CD14-positive monocyte (primary cell): ENCODE results near the gene S100P. TPM values are rescaled to one million over a fixed set of nuclear protein-coding genes. Genes with fewer than 3 reads are reported as not detected.

Experiments
- DNase-seq, 3 donors: peaks; one replicate each; pipeline ENCODE4 v3.0.0-alpha.2; 2011 to 2022
- H2AFZ ChIP-seq: 2 replicates; pipeline ENCODE4 v1.6.0; 2012; ENCODE audit warnings: mild to moderate bottlenecking, low read depth, low read length, inconsistent platforms; ENCODE audit not compliant: insufficient read depth, poor library complexity, severe bottlenecking
- H3K27ac ChIP-seq, 2 donors: 1 replicate in 1 of 2; 2 replicates in 1 of 2; pipeline ENCODE4 v1.5.1; 2012 to 2013; ENCODE audit warnings: low read length in 2 of 2, control low read depth in 1 of 2, inconsistent platforms in 1 of 2, low read depth in 1 of 2, mild to moderate bottlenecking in 1 of 2
- H3K27me3 ChIP-seq, 2 donors: one replicate each; pipeline versions ENCODE4 v1.6.0 to v1.6.1; 2011 to 2013; ENCODE audit warnings: low read length in 2 of 2; ENCODE audit not compliant: control insufficient read depth in 2 of 2, insufficient read depth in 2 of 2
- H3K36me3 ChIP-seq, 2 donors: replicated peaks in 1 of 2; 1 replicate in 1 of 2; 2 replicates in 1 of 2; pipeline versions ENCODE4 v1.5.1 to v1.6.1; 2012 to 2013; ENCODE audit warnings: low read length in 2 of 2, control low read depth in 1 of 2, inconsistent platforms in 1 of 2, mild to moderate bottlenecking in 1 of 2; ENCODE audit not compliant: insufficient read depth in 2 of 2, control insufficient read depth in 1 of 2
- H3K4me1 ChIP-seq, 2 donors: 1 replicate in 1 of 2; 2 replicates in 1 of 2; pipeline versions ENCODE4 v1.5.1 to v1.6.1; 2012 to 2013; ENCODE audit warnings: low read length in 2 of 2, control low read depth in 1 of 2, inconsistent platforms in 1 of 2, mild to moderate bottlenecking in 1 of 2, moderate library complexity in 1 of 2; ENCODE audit not compliant: insufficient read depth in 2 of 2, control insufficient read depth in 1 of 2
- H3K4me2 ChIP-seq: replicated peaks from 2 replicates; pipeline ENCODE3; 2012; ENCODE audit warnings: low read length, moderate library complexity, mild to moderate bottlenecking; ENCODE audit not compliant: poor library complexity, severe bottlenecking; ENCODE audit errors: extremely low read depth
- H3K4me3 ChIP-seq, 3 experiments: fragments of 200-600 bp in 1 of 3; sonication (generic) in 1 of 3; replicated peaks in 1 of 3; 1 replicate in 2 of 3; 2 replicates in 1 of 3; pipeline ENCODE4 v1.5.1; 2011 to 2013; ENCODE audit warnings: low read length in 3 of 3, mild to moderate bottlenecking in 3 of 3, control low read depth in 2 of 3, low read depth in 2 of 3, inconsistent platforms in 1 of 3, moderate library complexity in 1 of 3
- H3K79me2 ChIP-seq: 2 replicates; pipeline ENCODE4 v1.6.0; 2012; ENCODE audit warnings: mild to moderate bottlenecking, control low read depth, inconsistent platforms, low read length, moderate library complexity; ENCODE audit not compliant: insufficient read depth
- H3K9ac ChIP-seq: 2 replicates; pipeline ENCODE4 v1.6.0; 2017; ENCODE audit warnings: low read length, mild to moderate bottlenecking; ENCODE audit not compliant: insufficient read depth, poor library complexity, severe bottlenecking
- H3K9me3 ChIP-seq, 2 donors: replicated peaks in 1 of 2; 1 replicate in 1 of 2; 2 replicates in 1 of 2; pipeline versions ENCODE4 v1.5.1 to v1.6.1; 2012 to 2013; ENCODE audit warnings: low read length in 2 of 2, control low read depth in 1 of 2; ENCODE audit not compliant: control insufficient read depth in 1 of 2, insufficient read depth in 1 of 2
- H4K20me1 ChIP-seq: 2 replicates; pipeline ENCODE4 v1.6.0; 2012; ENCODE audit warnings: mild to moderate bottlenecking, low read length, control low read depth, moderate library complexity; ENCODE audit not compliant: insufficient read depth
- H3K27ac Mint-ChIP-seq, 7 donors: one replicate each; pipeline ENCODE4 v1.8.0; 2020; ENCODE audit warnings: mild to moderate bottlenecking in 7 of 7, mixed read lengths in 7 of 7, moderate library complexity in 6 of 7, inconsistent platforms in 2 of 7
- H3K27me3 Mint-ChIP-seq, 3 donors: one replicate each; pipeline ENCODE4 v1.8.0; 2021 to 2022; ENCODE audit warnings: low read depth in 3 of 3, mild to moderate bottlenecking in 3 of 3, mixed read lengths in 3 of 3, moderate library complexity in 3 of 3, inconsistent platforms in 1 of 3
- H3K36me3 Mint-ChIP-seq, 2 donors: one replicate each; pipeline ENCODE4 v1.8.0; 2020; ENCODE audit warnings: mixed read lengths in 2 of 2, inconsistent platforms in 1 of 2, mild to moderate bottlenecking in 1 of 2
- H3K4me1 Mint-ChIP-seq: one replicate; pipeline ENCODE4 v1.8.0; 2020; ENCODE audit warnings: mild to moderate bottlenecking, mixed read lengths
- H3K4me3 Mint-ChIP-seq, 2 donors: one replicate each; pipeline ENCODE4 v1.8.0; 2020; ENCODE audit warnings: mild to moderate bottlenecking in 2 of 2, mixed read lengths in 2 of 2, moderate library complexity in 1 of 2
- H3K9me3 Mint-ChIP-seq, 7 donors: one replicate each; pipeline ENCODE4 v1.8.0; 2020 to 2022; ENCODE audit warnings: mixed read lengths in 7 of 7, mild to moderate bottlenecking in 6 of 7, moderate library complexity in 6 of 7, inconsistent platforms in 2 of 7
- WGBS: methylation state at CpG from one replicate; pipeline ENCODE4 v1.1.5; 2013; ENCODE audit warnings: missing lambda C conversion rate; ENCODE audit not compliant: insufficient coverage; 5-methylcytosine and 5-hydroxymethylcytosine counted together
- intact Hi-C, 2 donors: fragments of 100-400 bp; cut with micrococcal nuclease; formaldehyde crosslinking; loops; one replicate each; pipeline versions ENCODE4 v1.15.0 to v1.15.1; 2023
- polyA plus RNA-seq, 3 donors: library from polyadenylated mRNA; depleted of rRNA in 1 of 3; unstranded in 2 of 3; stranded (reverse) in 1 of 3; fragments of 300-500 nt in 2 of 3; fragments of >200 nt in 1 of 3; fragmentation: Illumina TruSeq in 2 of 3; gene quantifications; 1 replicate in 2 of 3; 2 replicates in 1 of 3; pipeline ENCODE4 v1.2.3, GENCODE V29; 2012 to 2021
- TF ChIP-seq, protein P1 (sequence below): fragments of 200-600 bp; IDR thresholded peaks from one replicate; pipeline ENCODE4 v1.8.0; 2022; ENCODE audit warnings: antibody characterized with exemption, mild to moderate bottlenecking

S100P gene
- polyA plus RNA-seq, 3 donors = 13.6 to 71.2 (median 29.3) TPM

- H3K36me3 ChIP-seq = peaks cover 3 to 19% of the 10 kb centered on the region in 2 donors
- no peak overlapping the region for H3K4me3 Mint-ChIP-seq
- WGBS = 95% methylated on average over 8 of the region's 8 CpGs
- H3K4me3 ChIP-seq = no peak overlapping the region
- no peaks in the 10 kb centered on the region for H3K9me3 Mint-ChIP-seq
- no peaks in the 10 kb centered on the region for H3K9me3 ChIP-seq
- DNase-seq = no peak
- peaks cover 20% of the 10 kb centered on the region for H3K79me2 ChIP-seq
- peaks cover 15 to 20% of the 10 kb centered on the region in 2 donors for H3K36me3 Mint-ChIP-seq
- no peaks in the 10 kb centered on the region for H3K27me3 ChIP-seq
- peak overlapping the region in 6 of 7 donors; percentile 46 to 92 (median 70) for H3K27ac Mint-ChIP-seq
- no peak overlapping the region for H3K9ac ChIP-seq
- peak overlapping the region in 1 of 2 donors; percentile 77 for H3K27ac ChIP-seq
- H3K4me1 ChIP-seq = peaks cover 33 to 37% of the 10 kb centered on the region in 2 donors
- H3K4me1 Mint-ChIP-seq = peaks cover 43% of the 10 kb centered on the region
- no peaks in the 10 kb centered on the region for H4K20me1 ChIP-seq
- TF ChIP-seq, protein P1, sequence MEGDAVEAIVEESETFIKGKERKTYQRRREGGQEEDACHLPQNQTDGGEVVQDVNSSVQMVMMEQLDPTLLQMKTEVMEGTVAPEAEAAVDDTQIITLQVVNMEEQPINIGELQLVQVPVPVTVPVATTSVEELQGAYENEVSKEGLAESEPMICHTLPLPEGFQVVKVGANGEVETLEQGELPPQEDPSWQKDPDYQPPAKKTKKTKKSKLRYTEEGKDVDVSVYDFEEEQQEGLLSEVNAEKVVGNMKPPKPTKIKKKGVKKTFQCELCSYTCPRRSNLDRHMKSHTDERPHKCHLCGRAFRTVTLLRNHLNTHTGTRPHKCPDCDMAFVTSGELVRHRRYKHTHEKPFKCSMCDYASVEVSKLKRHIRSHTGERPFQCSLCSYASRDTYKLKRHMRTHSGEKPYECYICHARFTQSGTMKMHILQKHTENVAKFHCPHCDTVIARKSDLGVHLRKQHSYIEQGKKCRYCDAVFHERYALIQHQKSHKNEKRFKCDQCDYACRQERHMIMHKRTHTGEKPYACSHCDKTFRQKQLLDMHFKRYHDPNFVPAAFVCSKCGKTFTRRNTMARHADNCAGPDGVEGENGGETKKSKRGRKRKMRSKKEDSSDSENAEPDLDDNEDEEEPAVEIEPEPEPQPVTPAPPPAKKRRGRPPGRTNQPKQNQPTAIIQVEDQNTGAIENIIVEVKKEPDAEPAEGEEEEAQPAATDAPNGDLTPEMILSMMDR = no peak
- H2AFZ ChIP-seq = peak overlapping the region; percentile 77
- no peaks in the 10 kb centered on the region for H3K27me3 Mint-ChIP-seq
- no peak overlapping the region for H3K4me2 ChIP-seq
- intact Hi-C loops = no loop called here
These were observed 2.9 kb downstream of the S100P start for GRCh38 chr4:6696611-6697010.

- Mint-ChIP-seq H3K9me3 (no peaks in the 10 kb centered on the region), H3K27ac (peak overlapping the region in 2 of 7 donors; percentile 1 to 92), H3K4me1 (peaks cover 43% of the 10 kb centered on the region), H3K36me3 (peaks cover 21% of the 10 kb centered on the region in 2 donors), H3K27me3 (no peaks in the 10 kb centered on the region), H3K4me3 (no peak overlapping the region)
- TF ChIP-seq, protein P1 = no peak
- intact Hi-C loops = no loop called here
- H4K20me1 ChIP-seq = no peaks in the 10 kb centered on the region
- peaks cover 33 to 37% of the 10 kb centered on the region in 2 donors for H3K4me1 ChIP-seq
- H3K27me3 ChIP-seq = no peaks in the 10 kb centered on the region
- WGBS = 100% methylated on average over 3 of the region's 6 CpGs
- no peak overlapping the region for H2AFZ ChIP-seq
- H3K9ac ChIP-seq = no peak overlapping the region
- peaks cover 3 to 24% of the 10 kb centered on the region in 2 donors for H3K36me3 ChIP-seq
- H3K4me2 ChIP-seq = no peak overlapping the region
- peak overlapping the region in 1 of 2 donors; percentile 77 for H3K27ac ChIP-seq
- H3K79me2 ChIP-seq = peaks cover 20% of the 10 kb centered on the region
- no peak overlapping the region for H3K4me3 ChIP-seq
- no peak for DNase-seq
- H3K9me3 ChIP-seq = no peaks in the 10 kb centered on the region
These were observed 3.5 kb downstream of the S100P start for GRCh38 chr4:6697131-6697530.
